HEK293 (cell line): ENCODE data around the gene TCEAL7.

Experiments used
- CTCF ChIP-seq: fragments of 450-650 bp; formaldehyde crosslinking; IDR thresholded peaks from 2 replicates; pipeline ENCODE4 v1.5.1; 2016; ENCODE audit warnings: missing biosample characterization, missing genetic modification characterization
- KLF8 ChIP-seq: fragments of 450-650 bp; formaldehyde crosslinking; IDR thresholded peaks from 2 replicates; pipeline ENCODE4 v1.5.1; 2016; ENCODE audit warnings: missing biosample characterization, missing genetic modification characterization
- PRDM10 ChIP-seq: fragments of 450-650 bp; formaldehyde crosslinking; IDR thresholded peaks from 2 replicates; pipeline ENCODE4 v1.5.1; 2016; ENCODE audit warnings: missing biosample characterization, missing genetic modification characterization
- PRDM4 ChIP-seq: fragments of 450-650 bp; formaldehyde crosslinking; IDR thresholded peaks from 2 replicates; pipeline ENCODE4 v1.5.1; 2017; ENCODE audit warnings: missing biosample characterization, missing genetic modification characterization
- ZNF138 ChIP-seq: fragments of 450-650 bp; formaldehyde crosslinking; IDR thresholded peaks from 2 replicates; pipeline ENCODE4 v1.5.1; 2016; ENCODE audit warnings: missing biosample characterization, missing genetic modification characterization, borderline replicate concordance
- ZNF362 ChIP-seq: fragments of 450-650 bp; formaldehyde crosslinking; IDR thresholded peaks from 2 replicates; pipeline ENCODE4 v1.5.1; 2016; ENCODE audit warnings: missing biosample characterization, missing genetic modification characterization

GRCh38 chrX:103360916-103361315 is 30.9 kb downstream of the TCEAL7 start:
- TF ChIP-seq PRDM10 (tag by site-specific recombination) (no peak), PRDM4 (tag by site-specific recombination) (no peak), CTCF (tag by site-specific recombination) (no peak), KLF8 (no peak), ZNF362 (tag by site-specific recombination) (no peak), ZNF138 (tag by site-specific recombination) (no peak)
